C4-2B (cell line): Measurements from ENCODE around the gene SLC6A5.

Experiments used
- CTCF ChIP-seq: fragments of 450-650 bp; conservative IDR thresholded peaks from 2 replicates; pipeline ENCODE4 v1.5.1; 2017; ENCODE audit warnings: mild to moderate bottlenecking
- ZFX ChIP-seq: fragments of 450-650 bp; IDR thresholded peaks from 2 replicates; pipeline ENCODE4 v1.6.1; 2017

- TF ChIP-seq CTCF (no peak), ZFX (no peak)
Observed at GRCh38 chr11:20658135-20658534, 58.7 kb downstream of the SLC6A5 start.
